Measurements from ENCODE around the gene CLNK.

The CLNK gene

GRCh38 chr4:10593130-10593529, 91.4 kb downstream of the CLNK start:
- no peak overlapping the region for H3K4me3 ChIP-seq (ENCODE audit: low read length)
- no peak for DNase-seq (ENCODE audit: low read depth)

GRCh38 chr4:10590896-10591295, 93.7 kb downstream of the CLNK start:
- no peak for DNase-seq (ENCODE audit: low read depth)
- TF ChIP-seq CTCF (conservative IDR thresholded peaks at IDR 0.05; ENCODE audit: low read depth, low read length) = no peak
- H3K4me3 ChIP-seq (ENCODE audit: low read length) = no peak overlapping the region

More at GRCh38 chr4:10593130-10593529, 91.4 kb downstream of the CLNK start:
- TF ChIP-seq CTCF (conservative IDR thresholded peaks at IDR 0.05; ENCODE audit: low read depth, low read length) = no peak

GRCh38 chr4:10589799-10590198, 94.8 kb downstream of the CLNK start:
- H3K4me3 ChIP-seq (ENCODE audit: low read length) = no peak overlapping the region
- DNase-seq (ENCODE audit: low read depth) = no peak
- TF ChIP-seq CTCF (conservative IDR thresholded peaks at IDR 0.05; ENCODE audit: low read depth, low read length) = no peak

- no peak overlapping the region for H3K4me3 ChIP-seq (ENCODE audit: low read length)
- TF ChIP-seq CTCF (conservative IDR thresholded peaks at IDR 0.05; ENCODE audit: low read depth, low read length) = no peak
- no peak for DNase-seq (ENCODE audit: low read depth)
Observed at GRCh38 chr4:10589321-10589720, 95.2 kb downstream of the CLNK start.

- TF ChIP-seq CTCF (conservative IDR thresholded peaks at IDR 0.05; ENCODE audit: low read depth, low read length) = no peak
- DNase-seq (ENCODE audit: low read depth) = no peak
- H3K4me3 ChIP-seq (ENCODE audit: low read length) = no peak overlapping the region
Observed at GRCh38 chr4:10587697-10588096, 96.9 kb downstream of the CLNK start.

- no peak for DNase-seq (ENCODE audit: low read depth)
- H3K4me3 ChIP-seq (ENCODE audit: low read length) = no peak overlapping the region
- no peak for TF ChIP-seq CTCF (conservative IDR thresholded peaks at IDR 0.05; ENCODE audit: low read depth, low read length)
Observed at GRCh38 chr4:10587296-10587695, 97.3 kb downstream of the CLNK start.

GRCh38 chr4:10584042-10584441, 100.5 kb downstream of the CLNK start:
- TF ChIP-seq CTCF (conservative IDR thresholded peaks at IDR 0.05; ENCODE audit: low read depth, low read length) = no peak
- DNase-seq (ENCODE audit: low read depth) = no peak
- H3K4me3 ChIP-seq (ENCODE audit: low read length) = no peak overlapping the region
